PC-3 (cell line): ENCODE measurements around the gene TMEM255B.

Experiments
- CTCF ChIP-seq: fragments of 300-600 bp; sonication (generic); conservative IDR thresholded peaks from 2 replicates; pipeline ENCODE4 v1.5.1; 2017; ENCODE audit warnings: antibody characterized with exemption, low read depth, mild to moderate bottlenecking, low read length
- EZH2 ChIP-seq: fragments of 300-600 bp; sonication (generic); IDR thresholded peaks from one replicate; pipeline ENCODE4 v1.6.1; 2017; ENCODE audit warnings: antibody characterized with exemption, mild to moderate bottlenecking, low read length; ENCODE audit not compliant: unreplicated experiment

DNA sequence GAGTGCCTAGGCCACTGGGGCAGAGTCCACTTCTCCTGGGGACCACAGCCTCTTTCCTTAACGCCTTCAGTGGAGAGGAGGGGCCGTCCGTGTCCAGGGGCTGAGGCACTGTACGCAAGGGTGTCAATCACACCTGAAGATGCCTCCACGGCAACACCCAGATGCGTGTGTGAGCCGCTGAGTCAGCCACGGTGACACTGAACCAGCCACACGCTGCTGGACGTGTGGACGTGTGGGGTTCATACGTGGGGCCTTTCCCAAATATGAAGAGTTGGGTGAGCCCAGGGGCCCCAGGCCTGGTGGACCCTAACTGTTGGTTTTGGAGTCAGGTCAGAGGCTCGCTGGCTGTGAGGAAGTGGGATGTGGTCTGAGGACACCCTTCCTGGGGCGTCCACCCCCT lies 51.6 kb downstream of the TMEM255B start:
- TF ChIP-seq CTCF (no peak), EZH2 (no peak)
